SJCRH30 (cell line): ENCODE measurements around the gene PKIG. TPM values are rescaled to one million over a fixed set of nuclear protein-coding genes. Genes with fewer than 3 reads are reported as not detected.
A peak's percentile ranks its signal among the peaks of the same experiment; 100 is the strongest.

Experiments used
- DNase-seq, 2 experiments: peaks; one replicate each; pipeline ENCODE4 v3.0.0-alpha.2; 2015 to 2020
- H3K27ac ChIP-seq: fragments of 250-450 bp; sonication (Bioruptor Pico); 2 replicates; pipeline ENCODE4 v1.5.1; 2020; ENCODE audit warnings: mild to moderate bottlenecking, moderate library complexity
- H3K27me3 ChIP-seq: fragments of 250-450 bp; sonication (Bioruptor Pico); 2 replicates; pipeline ENCODE4 v1.5.1; 2020; ENCODE audit warnings: mild to moderate bottlenecking, moderate library complexity
- H3K36me3 ChIP-seq: fragments of 250-450 bp; sonication (Bioruptor Pico); 2 replicates; pipeline ENCODE4 v1.5.1; 2020; ENCODE audit warnings: mild to moderate bottlenecking, moderate library complexity
- H3K4me1 ChIP-seq: fragments of 250-450 bp; sonication (Bioruptor Pico); 2 replicates; pipeline ENCODE4 v1.5.1; 2020; ENCODE audit warnings: mild to moderate bottlenecking, moderate library complexity
- H3K4me3 ChIP-seq: fragments of 250-450 bp; sonication (Bioruptor Pico); 2 replicates; pipeline ENCODE4 v1.5.1; 2020; ENCODE audit warnings: mild to moderate bottlenecking, moderate library complexity
- H3K9me3 ChIP-seq: fragments of 250-450 bp; sonication (Bioruptor Pico); replicated peaks from 2 replicates; pipeline ENCODE4 v1.5.1; 2020; ENCODE audit warnings: mild to moderate bottlenecking, moderate library complexity
- total RNA-seq: library from RNA; depleted of rRNA; stranded (reverse); fragments of >200 nt; shearing (Covaris generic); gene quantifications from 2 replicates; pipeline ENCODE4 v1.2.3, GENCODE V29; 2014

PKIG gene
- total RNA-seq, 1 experiment from 2014 or later = 10.1 TPM

DNA sequence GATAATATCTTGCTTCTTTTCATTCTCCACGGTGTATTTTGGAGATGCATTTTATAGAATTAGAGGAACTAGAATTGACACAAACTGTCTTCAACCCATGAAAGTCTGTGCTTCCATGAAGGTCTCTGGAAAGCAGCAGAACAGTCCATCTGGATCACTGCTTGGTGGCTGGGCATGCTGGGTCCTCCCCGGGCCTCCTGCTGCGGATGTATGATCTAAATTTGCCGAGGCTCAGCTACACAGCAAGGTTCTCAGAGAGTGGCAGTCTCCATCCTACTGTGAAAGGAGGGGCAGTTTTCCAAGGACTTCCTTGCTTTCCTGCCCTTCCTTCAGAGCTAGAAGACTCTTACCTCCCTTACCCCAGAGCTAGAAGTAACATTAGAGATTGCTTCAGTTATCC, 15.1 kb downstream of the PKIG start:
- Histone ChIP-seq H3K4me3 (no peak overlapping the region), H3K36me3 (no peaks in the 10 kb centered on the region), H3K27ac (no peak overlapping the region), H3K27me3 (peaks cover 22% of the 10 kb centered on the region; the same call in 1 of the 2 replicates), H3K9me3 (no peaks in the 10 kb centered on the region), H3K4me1 (no peaks in the 10 kb centered on the region; the same call in 1 of the 2 replicates)
- DNase-seq = no peak

DNA sequence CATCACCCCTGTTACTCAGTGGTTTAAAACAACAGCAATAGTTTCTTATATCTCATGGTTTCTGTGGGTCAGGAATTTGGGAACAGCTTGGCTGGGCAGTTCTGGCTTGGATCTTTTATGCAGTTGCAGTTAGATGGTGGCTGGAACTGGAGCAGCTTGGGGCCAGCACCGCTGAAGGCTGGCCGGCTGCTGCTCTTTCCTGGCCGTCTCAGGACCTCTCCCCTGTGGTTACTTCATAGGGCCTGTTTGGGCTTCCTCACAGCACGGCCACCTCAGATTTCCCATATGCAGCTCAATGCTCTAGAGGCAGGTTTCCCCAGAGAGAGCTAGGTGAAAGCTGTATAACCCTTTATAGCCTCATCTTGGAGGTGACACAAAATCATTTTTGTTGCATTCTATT, 15.6 kb downstream of the PKIG start:
- Histone ChIP-seq H3K4me3 (no peak overlapping the region), H3K4me1 (no peaks in the 10 kb centered on the region; the same call in 1 of the 2 replicates), H3K27me3 (peaks cover 22% of the 10 kb centered on the region; the same call in 1 of the 2 replicates), H3K27ac (no peak overlapping the region), H3K9me3 (no peaks in the 10 kb centered on the region), H3K36me3 (no peaks in the 10 kb centered on the region)
- no peak for DNase-seq

DNA sequence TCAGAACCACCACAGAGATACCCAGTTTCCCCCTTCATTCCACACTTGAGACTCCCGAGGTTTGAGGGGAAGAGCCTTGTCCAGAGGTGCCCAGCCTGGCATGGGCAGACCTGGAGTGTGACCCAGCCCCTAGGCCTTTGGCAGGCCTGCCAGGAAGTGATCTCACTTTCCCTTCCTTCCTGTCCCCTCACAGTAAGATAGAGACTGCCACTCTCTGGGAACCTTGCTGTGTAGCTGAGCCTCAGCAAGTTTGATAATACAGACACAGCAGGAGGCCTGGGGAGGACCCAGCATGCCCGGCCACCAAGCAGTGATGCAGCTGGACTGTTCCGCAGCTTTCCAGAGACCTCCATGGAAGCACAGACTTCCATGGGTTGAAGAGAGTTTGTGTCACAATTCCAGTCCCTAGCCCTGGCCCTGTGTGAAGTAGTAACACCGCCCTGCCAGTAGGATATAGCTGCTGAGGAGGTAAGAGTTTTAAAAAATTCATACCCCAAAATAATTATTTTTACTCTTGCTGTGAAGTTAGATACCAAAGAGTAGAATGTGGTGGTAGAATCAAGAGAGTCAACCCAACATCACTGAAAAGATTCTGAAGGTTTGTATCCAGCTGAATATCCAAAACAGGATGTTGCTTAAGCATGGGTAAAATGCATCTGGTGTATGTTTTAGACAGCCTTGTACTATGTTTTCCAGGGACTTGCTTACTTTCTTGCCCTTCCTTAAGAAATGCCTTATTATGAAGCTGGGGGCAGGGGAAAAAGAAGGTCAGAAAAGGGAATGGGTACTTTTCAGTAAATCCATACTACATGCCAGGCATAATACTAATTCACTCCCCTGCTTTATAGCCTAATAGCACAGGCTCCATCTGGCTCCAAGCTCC, 16.3 kb downstream of the PKIG start:
- DNase-seq = no peak
- no peaks in the 10 kb centered on the region for H3K36me3 ChIP-seq
- H3K27me3 ChIP-seq = peaks cover 22% of the 10 kb centered on the region; the same call in 1 of the 2 replicates
- H3K27ac ChIP-seq = no peak overlapping the region
- no peaks in the 10 kb centered on the region for H3K9me3 ChIP-seq
- H3K4me1 ChIP-seq = no peaks in the 10 kb centered on the region; the same call in 1 of the 2 replicates
- no peak overlapping the region for H3K4me3 ChIP-seq

DNA sequence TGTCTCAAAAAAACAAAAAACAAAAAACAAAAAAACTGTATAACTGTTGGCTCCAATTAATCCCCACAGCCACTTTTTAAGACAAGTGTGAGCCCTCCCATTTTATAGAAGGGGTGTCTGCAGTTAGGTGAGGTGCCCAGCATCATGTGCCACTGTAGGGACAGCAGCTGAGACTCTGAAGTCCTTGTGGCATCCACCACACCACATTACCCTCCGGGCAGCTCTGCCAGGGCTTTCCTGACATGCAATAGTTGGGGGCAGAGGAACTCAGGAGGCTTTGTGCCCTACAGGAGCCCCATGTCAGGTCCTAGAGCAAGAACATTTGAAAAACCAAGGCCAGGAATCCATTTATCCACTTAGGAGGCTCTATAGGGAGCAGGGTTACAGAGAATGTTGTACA, 17.3 kb downstream of the PKIG start:
- DNase-seq = no peak
- H3K27ac ChIP-seq = no peak overlapping the region
- H3K36me3 ChIP-seq = no peaks in the 10 kb centered on the region
- no peaks in the 10 kb centered on the region for H3K9me3 ChIP-seq
- no peaks in the 10 kb centered on the region; the same call in 1 of the 2 replicates for H3K4me1 ChIP-seq
- peaks cover 22% of the 10 kb centered on the region; the same call in 1 of the 2 replicates for H3K27me3 ChIP-seq
- H3K4me3 ChIP-seq = no peak overlapping the region

DNA sequence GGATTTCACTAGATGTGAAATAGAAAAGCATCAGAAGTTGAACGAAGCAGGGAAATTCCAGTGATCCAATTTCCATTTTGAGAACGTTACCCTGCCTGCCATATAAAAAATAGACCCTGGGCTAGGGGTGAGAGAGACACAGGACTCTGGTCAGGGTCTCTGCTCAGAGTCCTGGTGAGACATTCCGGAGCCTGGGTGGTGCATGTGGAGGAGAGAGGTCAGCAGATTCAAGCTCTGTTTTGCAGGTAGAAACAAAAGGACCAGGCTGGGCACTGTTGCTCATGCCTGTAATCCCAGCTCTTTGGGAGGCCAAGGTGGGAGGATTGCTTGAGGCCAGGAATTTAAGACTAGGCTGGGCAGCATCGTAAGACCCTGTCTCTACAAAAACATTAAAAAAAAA, 17.9 kb downstream of the PKIG start:
- DNase-seq = no peak
- Histone ChIP-seq H3K36me3 (no peaks in the 10 kb centered on the region), H3K27me3 (peaks cover 22% of the 10 kb centered on the region; the same call in 1 of the 2 replicates), H3K9me3 (no peaks in the 10 kb centered on the region), H3K4me3 (no peak overlapping the region), H3K27ac (no peak overlapping the region), H3K4me1 (no peaks in the 10 kb centered on the region; the same call in 1 of the 2 replicates)

DNA sequence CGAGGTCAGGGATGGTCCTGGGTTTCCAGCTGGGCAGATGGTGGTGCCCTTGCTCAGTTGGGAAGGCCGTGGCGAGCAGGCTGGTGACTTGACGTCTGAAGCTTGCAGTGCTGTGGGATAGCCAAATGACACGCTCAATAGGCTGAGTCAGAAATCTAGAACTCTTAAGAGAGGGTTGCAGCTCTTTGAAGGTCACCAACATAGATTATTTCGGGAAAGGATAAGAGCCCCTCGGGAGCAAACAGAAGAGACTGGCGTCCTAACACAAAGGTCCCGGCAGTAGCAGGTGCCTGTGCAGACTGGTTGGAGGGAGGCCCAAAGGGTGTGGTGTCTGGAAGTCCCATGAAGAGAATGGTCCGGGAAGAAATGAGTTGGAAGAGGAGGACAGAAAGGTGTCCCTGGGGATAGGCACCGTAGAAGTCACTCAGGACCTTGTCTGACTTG, 18.4 kb downstream of the PKIG start:
- Histone ChIP-seq H3K4me1 (no peaks in the 10 kb centered on the region; the same call in 1 of the 2 replicates), H3K27me3 (peaks cover 22% of the 10 kb centered on the region; the same call in 1 of the 2 replicates), H3K9me3 (no peaks in the 10 kb centered on the region), H3K36me3 (no peaks in the 10 kb centered on the region), H3K4me3 (no peak overlapping the region), H3K27ac (no peak overlapping the region)
- no peak for DNase-seq

DNA sequence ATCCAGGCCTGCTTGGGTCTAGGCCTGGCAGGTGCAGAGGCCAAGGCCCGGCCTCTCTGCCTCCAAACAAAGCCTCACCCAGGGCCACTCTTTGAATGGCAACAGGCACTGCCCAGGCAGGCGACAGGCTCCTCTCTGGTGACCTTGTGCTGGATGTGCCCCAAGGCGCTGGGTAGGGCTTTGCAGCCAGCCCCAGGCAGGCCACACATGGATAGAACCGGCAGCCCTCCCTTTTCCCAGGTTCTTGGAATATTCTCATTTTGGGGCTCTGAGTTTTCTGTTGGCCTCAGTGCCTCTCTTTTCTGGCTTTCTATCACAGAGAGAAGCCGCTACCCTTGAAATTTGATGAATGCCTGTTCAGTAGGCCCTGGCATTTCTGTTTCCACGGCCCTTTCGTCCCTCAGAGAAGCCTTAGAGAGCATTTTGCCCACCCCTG, 18.9 kb downstream of the PKIG start:
- no peak for DNase-seq
- Histone ChIP-seq H3K36me3 (no peaks in the 10 kb centered on the region), H3K27ac (no peak overlapping the region), H3K4me3 (no peak overlapping the region), H3K4me1 (no peaks in the 10 kb centered on the region; the same call in 1 of the 2 replicates), H3K27me3 (peaks cover 22% of the 10 kb centered on the region; the same call in 1 of the 2 replicates), H3K9me3 (no peaks in the 10 kb centered on the region)

DNA sequence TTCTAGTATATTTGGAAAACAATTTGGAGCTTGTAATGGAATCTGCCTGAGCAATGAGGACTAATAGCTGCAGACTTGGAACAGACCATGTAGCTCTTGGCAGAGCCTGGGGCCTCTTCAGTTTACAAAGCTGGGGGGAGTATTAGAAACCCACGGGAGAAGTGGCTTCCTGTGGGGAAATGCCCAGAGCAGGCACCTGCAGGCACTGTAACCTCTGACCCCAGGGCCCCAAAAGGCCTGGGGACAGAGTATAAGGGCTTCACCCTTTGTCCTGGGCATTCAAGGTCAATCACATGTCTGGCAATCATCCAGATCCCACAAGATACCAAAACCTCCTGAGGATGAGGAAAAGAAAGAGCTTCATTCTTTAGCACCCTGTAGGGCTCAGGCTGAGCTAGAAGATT, 19.4 kb downstream of the PKIG start:
- H3K4me3 ChIP-seq = no peak overlapping the region
- no peak overlapping the region for H3K27ac ChIP-seq
- no peaks in the 10 kb centered on the region for H3K9me3 ChIP-seq
- no peak for DNase-seq
- H3K27me3 ChIP-seq = peaks cover 22% of the 10 kb centered on the region; the same call in 1 of the 2 replicates
- no peaks in the 10 kb centered on the region for H3K36me3 ChIP-seq
- H3K4me1 ChIP-seq = no peaks in the 10 kb centered on the region; the same call in 1 of the 2 replicates

DNA sequence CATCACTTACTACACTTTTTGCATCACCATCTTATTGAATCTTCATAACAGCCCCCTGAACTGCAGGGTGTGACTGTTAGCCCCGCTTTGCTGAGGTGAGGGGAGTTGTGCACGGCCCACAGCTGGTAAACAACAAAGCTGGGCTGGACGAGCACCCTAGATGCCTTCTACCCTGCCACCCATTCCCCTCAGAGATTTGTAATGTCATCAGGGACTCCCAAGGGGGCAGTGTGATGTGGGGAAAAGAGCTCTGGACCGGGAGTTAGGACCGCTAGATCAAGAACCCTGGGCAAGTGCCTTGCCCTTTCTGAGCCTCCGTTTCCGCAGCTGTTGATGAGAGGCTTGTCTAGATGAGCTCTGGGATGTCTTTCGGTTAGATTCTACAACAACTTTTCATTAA, 20.9 kb downstream of the PKIG start:
- Histone ChIP-seq H3K4me3 (no peak overlapping the region), H3K4me1 (no peaks in the 10 kb centered on the region; the same call in 1 of the 2 replicates), H3K27ac (no peak overlapping the region), H3K9me3 (no peaks in the 10 kb centered on the region), H3K27me3 (peaks cover 18% of the 10 kb centered on the region; the same call in 1 of the 2 replicates), H3K36me3 (no peaks in the 10 kb centered on the region)
- DNase-seq = peak in 1 of 2 experiments; percentile 27

DNA sequence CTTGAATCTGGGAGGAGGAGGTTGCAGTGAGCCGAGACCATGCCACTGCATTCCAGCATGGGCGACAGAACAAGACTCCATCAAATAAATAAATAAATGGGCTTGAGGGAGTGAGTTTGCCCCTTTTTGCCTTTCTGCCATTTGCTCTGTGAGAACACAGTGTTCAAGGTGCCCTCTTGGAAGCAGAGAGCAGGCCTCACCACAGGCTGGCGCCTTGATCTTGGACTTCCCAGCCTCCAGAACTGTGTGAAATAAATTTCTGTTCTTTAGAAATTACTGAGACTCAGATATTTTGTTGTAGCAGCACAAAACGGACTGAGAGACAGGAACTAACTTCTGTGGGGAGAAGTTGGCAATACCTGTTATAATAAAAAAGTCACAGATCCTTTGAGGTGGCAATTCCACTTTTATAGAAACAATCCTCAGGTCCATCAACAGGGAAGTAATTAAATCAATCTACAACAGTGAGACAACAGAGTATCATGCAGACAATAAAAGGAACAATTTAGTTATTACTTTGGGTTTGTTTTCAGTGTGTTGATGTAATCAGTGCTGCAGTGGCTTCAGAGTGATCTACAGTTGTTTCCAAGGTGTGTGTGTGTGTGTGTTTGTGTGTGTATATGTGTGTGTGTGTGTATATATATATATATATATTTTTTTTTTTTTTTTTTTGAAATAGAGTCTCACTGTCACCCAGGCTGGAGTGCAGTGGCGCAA, 24.5 kb downstream of the PKIG start:
- no peaks in the 10 kb centered on the region for H3K36me3 ChIP-seq
- no peaks in the 10 kb centered on the region for H3K9me3 ChIP-seq

DNA sequence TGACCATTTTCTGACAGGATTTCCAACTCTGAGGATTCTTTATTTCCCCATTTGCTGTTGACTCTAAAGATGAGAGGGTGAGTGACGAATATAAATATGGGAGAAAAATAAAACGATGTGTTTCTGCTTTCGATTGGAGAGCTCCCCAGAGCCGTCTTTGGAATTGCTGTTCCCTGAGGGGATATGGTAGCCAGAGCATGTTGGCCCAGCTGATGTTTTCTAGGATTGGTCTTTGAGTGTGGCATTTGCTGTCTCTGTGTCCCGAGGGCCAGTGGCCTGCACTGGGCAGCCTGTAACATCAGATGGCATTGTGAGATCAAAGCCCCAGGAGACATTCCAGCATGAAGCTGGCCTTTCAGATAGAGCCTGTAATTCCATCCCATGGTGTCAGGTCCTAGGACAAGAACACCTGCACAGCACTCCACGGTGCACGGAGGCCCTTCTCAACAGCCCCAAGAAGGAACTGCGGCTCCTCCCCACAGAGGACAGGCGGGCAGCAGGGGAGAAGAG, 26.7 kb downstream of the PKIG start:
- Histone ChIP-seq H3K4me3 (peak overlapping the region; percentile 49; the same call in 1 of the 2 replicates), H3K4me1 (no peaks in the 10 kb centered on the region; the same call in 1 of the 2 replicates), H3K27ac (no peak overlapping the region), H3K36me3 (no peaks in the 10 kb centered on the region), H3K9me3 (no peaks in the 10 kb centered on the region), H3K27me3 (no peaks in the 10 kb centered on the region)
- no peak for DNase-seq

More for the DNA sequence above, 24.5 kb downstream of the PKIG start:
- Histone ChIP-seq H3K4me3 (no peak overlapping the region), H3K27me3 (no peaks in the 10 kb centered on the region), H3K4me1 (no peaks in the 10 kb centered on the region; the same call in 1 of the 2 replicates), H3K27ac (no peak overlapping the region)
- no peak for DNase-seq

DNA sequence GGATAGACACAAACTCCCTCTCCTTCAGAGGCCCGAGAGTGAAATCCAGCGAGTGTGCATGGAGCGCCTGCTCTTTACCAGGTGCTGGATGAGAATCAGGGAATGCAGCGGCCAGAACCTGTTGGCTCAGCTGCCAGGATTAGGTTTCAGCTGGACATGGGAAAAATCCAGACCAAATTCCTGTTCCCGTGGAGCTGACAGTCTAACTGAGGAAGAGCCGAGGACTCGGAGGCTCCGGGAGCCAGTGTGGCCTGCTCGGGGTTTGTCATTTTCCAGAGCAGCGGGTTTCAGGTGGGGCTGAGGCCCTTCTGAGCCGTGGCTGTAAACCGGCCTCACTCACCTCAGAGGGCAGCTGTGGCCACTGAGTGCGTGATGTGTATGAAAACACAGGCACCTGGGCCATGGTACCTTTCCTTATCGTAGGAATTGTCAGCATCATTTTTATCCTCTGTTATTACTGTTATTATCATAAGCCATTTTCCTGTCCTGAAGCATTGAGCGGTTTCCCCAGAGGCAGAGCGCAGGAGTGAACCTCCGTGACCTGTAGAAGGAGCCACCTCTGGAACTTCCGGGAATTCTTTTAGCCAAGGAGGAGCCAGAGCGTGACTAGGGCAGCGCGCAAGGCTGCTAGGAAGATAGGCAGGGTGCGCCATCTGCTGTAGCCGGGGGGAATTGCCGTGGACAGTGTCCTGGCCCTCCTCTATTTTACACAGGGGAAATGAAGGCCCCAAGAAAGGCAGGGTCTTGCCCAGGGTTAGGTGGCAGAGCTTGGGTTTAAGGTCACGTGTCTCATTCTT, 27.3 kb downstream of the PKIG start:
- H3K4me3 ChIP-seq = peak overlapping the region; percentile 49
- H3K36me3 ChIP-seq = no peaks in the 10 kb centered on the region
- H3K4me1 ChIP-seq = no peaks in the 10 kb centered on the region; the same call in 1 of the 2 replicates
- H3K27ac ChIP-seq = no peak overlapping the region
- no peaks in the 10 kb centered on the region for H3K27me3 ChIP-seq
- H3K9me3 ChIP-seq = no peaks in the 10 kb centered on the region
- peak; percentile 88 to 95 for DNase-seq

DNA sequence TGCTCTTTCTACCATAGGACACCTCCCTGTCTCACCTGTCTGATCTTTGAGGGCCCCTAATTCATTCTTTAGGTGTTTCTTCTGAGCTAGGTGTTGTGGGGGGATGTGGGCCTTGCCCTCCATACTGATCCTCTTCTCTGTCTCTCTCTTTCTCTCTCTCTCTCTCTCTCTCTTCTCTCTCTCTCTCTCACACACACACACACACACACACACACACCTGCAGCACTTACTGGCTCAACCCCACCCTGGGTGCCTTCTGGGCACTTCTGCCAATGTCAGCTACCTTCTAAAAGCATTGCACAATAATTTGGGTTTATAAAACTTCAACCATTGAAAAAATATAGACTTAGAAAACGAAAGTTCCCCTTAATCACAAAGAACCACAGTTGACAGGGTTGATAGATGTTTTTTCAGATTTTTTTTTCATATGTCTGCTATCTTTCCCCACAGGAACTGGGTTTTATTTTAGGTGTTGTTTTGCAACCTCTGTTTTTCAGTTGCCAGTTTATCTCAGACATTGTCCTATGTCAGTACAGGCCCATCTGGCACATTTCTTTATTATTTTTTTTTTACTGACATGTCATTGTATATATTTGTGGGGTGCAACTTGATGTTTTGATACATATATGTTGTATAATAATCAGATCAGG, 28.1 kb downstream of the PKIG start:
- no peaks in the 10 kb centered on the region; the same call in 1 of the 2 replicates for H3K4me1 ChIP-seq
- no peaks in the 10 kb centered on the region for H3K36me3 ChIP-seq
- no peaks in the 10 kb centered on the region for H3K9me3 ChIP-seq
- H3K4me3 ChIP-seq = no peak overlapping the region
- H3K27ac ChIP-seq = no peak overlapping the region
- no peak for DNase-seq
- H3K27me3 ChIP-seq = no peaks in the 10 kb centered on the region
